Mesenchymal stem cell (in vitro differentiated cells and primary cell): ENCODE results near the gene CCSER1.

Source experiments
- DNase-seq: peaks from one replicate; pipeline ENCODE4 v3.0.0-alpha.2; 2013
- H2AFZ ChIP-seq: one replicate; pipeline ENCODE4 v1.6.1; 2013; ENCODE audit warnings: low read depth, mild to moderate bottlenecking, control low read depth, inconsistent platforms, low read length, moderate library complexity
- H2AK5ac ChIP-seq: 2 replicates; pipeline ENCODE4 v1.6.1; 2013; ENCODE audit warnings: low read length, moderate library complexity, mild to moderate bottlenecking, inconsistent platforms; ENCODE audit not compliant: severe bottlenecking
- H2BK120ac ChIP-seq: one replicate; pipeline ENCODE4 v1.6.1; 2013; ENCODE audit warnings: low read depth, mild to moderate bottlenecking, inconsistent platforms, low read length, moderate library complexity
- H2BK12ac ChIP-seq, 2 experiments: one replicate each; pipeline ENCODE4 v1.6.1; 2013; ENCODE audit warnings: inconsistent platforms in 2 of 2, low read length in 2 of 2, mild to moderate bottlenecking in 2 of 2, moderate library complexity in 2 of 2, control low read depth in 1 of 2
- H2BK15ac ChIP-seq: one replicate; pipeline ENCODE4 v1.6.1; 2013; ENCODE audit warnings: mild to moderate bottlenecking, low read depth, inconsistent platforms; ENCODE audit not compliant: poor library complexity, severe bottlenecking
- H2BK5ac ChIP-seq: 2 replicates; pipeline ENCODE4 v1.6.1; 2013; ENCODE audit warnings: low read depth, mild to moderate bottlenecking, low read length, control low read depth, inconsistent platforms; ENCODE audit not compliant: poor library complexity, severe bottlenecking
- H3K14ac ChIP-seq, 2 experiments: one replicate each; pipeline ENCODE4 v1.6.1; 2013; ENCODE audit warnings: inconsistent platforms in 2 of 2, low read length in 2 of 2, control low read depth in 1 of 2, mild to moderate bottlenecking in 1 of 2, moderate library complexity in 1 of 2
- H3K18ac ChIP-seq, 2 experiments: one replicate each; pipeline ENCODE4 v1.6.1; 2013; ENCODE audit warnings: inconsistent platforms in 2 of 2, low read length in 2 of 2, control low read depth in 1 of 2, low read depth in 1 of 2, mild to moderate bottlenecking in 1 of 2
- H3K23ac ChIP-seq, 2 experiments: one replicate each; pipeline ENCODE4 v1.6.1; 2013; ENCODE audit warnings: inconsistent platforms in 2 of 2, low read length in 2 of 2, mild to moderate bottlenecking in 2 of 2, moderate library complexity in 2 of 2, control low read depth in 1 of 2
- H3K27ac ChIP-seq: 2 replicates; pipeline ENCODE4 v1.5.1; 2013; ENCODE audit warnings: mild to moderate bottlenecking, moderate library complexity, low read length, control low read depth, inconsistent platforms; ENCODE audit not compliant: poor library complexity, severe bottlenecking
- H3K27me3 ChIP-seq, 2 experiments: 2 replicates each; pipeline versions ENCODE4 v1.6.1 to v1.7.0; 2013; ENCODE audit warnings: low read length in 2 of 2, mild to moderate bottlenecking in 2 of 2, moderate library complexity in 2 of 2, control low read depth in 1 of 2, inconsistent platforms in 1 of 2; ENCODE audit not compliant: control insufficient read depth in 1 of 2, insufficient read depth in 1 of 2
- H3K36me3 ChIP-seq, 2 experiments: 2 replicates each; pipeline versions ENCODE4 v1.6.1 to v1.7.0; 2013; ENCODE audit warnings: low read length in 2 of 2, control low read depth in 1 of 2, inconsistent platforms in 1 of 2, low read depth in 1 of 2, mild to moderate bottlenecking in 1 of 2; ENCODE audit not compliant: insufficient read depth in 2 of 2, control insufficient read depth in 1 of 2
- H3K4ac ChIP-seq, 2 experiments: one replicate each; pipeline ENCODE4 v1.6.1; 2013; ENCODE audit warnings: inconsistent platforms in 2 of 2, low read length in 2 of 2, mild to moderate bottlenecking in 2 of 2, moderate library complexity in 2 of 2, control low read depth in 1 of 2, low read depth in 1 of 2
- H3K4me1 ChIP-seq: 2 replicates; pipeline ENCODE4 v1.6.1; 2013; ENCODE audit warnings: low read depth, low read length, control low read depth; ENCODE audit not compliant: control insufficient read depth, insufficient read depth
- H3K4me2 ChIP-seq: 2 replicates; pipeline ENCODE4 v1.6.1; 2013; ENCODE audit warnings: low read length, mild to moderate bottlenecking, inconsistent platforms; ENCODE audit not compliant: poor library complexity, severe bottlenecking
- H3K4me3 ChIP-seq, 2 experiments: 2 replicates each; pipeline versions ENCODE4 v1.5.1 to v1.7.0; 2013; ENCODE audit warnings: low read length in 2 of 2, mild to moderate bottlenecking in 2 of 2, control low read depth in 1 of 2, low read depth in 1 of 2; ENCODE audit not compliant: insufficient read depth in 1 of 2
- H3K79me1 ChIP-seq: replicated peaks from 2 replicates; pipeline ENCODE4 v1.6.1; 2013; ENCODE audit warnings: mild to moderate bottlenecking, control low read depth, low read length, inconsistent platforms; ENCODE audit not compliant: poor library complexity, severe bottlenecking
- H3K9ac ChIP-seq: 2 replicates; pipeline ENCODE4 v1.7.0; 2013; ENCODE audit warnings: mild to moderate bottlenecking, low read length, moderate library complexity
- H3K9me3 ChIP-seq: 2 replicates; pipeline ENCODE4 v1.7.0; 2013; ENCODE audit warnings: mild to moderate bottlenecking, low read length; ENCODE audit not compliant: control insufficient read depth
- H4K8ac ChIP-seq: one replicate; pipeline ENCODE4 v1.6.1; 2013; ENCODE audit warnings: inconsistent platforms, mild to moderate bottlenecking, low read length, moderate library complexity
- H4K91ac ChIP-seq: one replicate; pipeline ENCODE4 v1.6.1; 2013; ENCODE audit warnings: mild to moderate bottlenecking, low read length, inconsistent platforms
- WGBS: methylation state at CpG from one replicate; pipeline ENCODE4 v1.1.7; 2013; ENCODE audit warnings: mixed read lengths; 5-methylcytosine and 5-hydroxymethylcytosine counted together

CCSER1 gene

GRCh38 chr4:90082449-90082848, 44.7 kb upstream of the CCSER1 start:
- no peak overlapping the region for H3K27ac ChIP-seq
- no peak for DNase-seq
- no peak overlapping the region for H3K4me2 ChIP-seq
- H3K18ac ChIP-seq = no peak overlapping the region
- no peak overlapping the region for H3K14ac ChIP-seq
- H4K91ac ChIP-seq = no peak overlapping the region
- H3K9me3 ChIP-seq = no peaks in the 10 kb centered on the region
- H3K23ac ChIP-seq = no peak overlapping the region
- no peak overlapping the region for H2AFZ ChIP-seq
- H3K36me3 ChIP-seq = no peaks in the 10 kb centered on the region
- no peaks in the 10 kb centered on the region for H3K79me1 ChIP-seq
- H2AK5ac ChIP-seq = no peak overlapping the region
- no peak overlapping the region for H2BK120ac ChIP-seq
- no peak overlapping the region for H4K8ac ChIP-seq
- H3K4me1 ChIP-seq = no peaks in the 10 kb centered on the region
- no peak overlapping the region for H3K4me3 ChIP-seq
- H3K27me3 ChIP-seq = no peaks in the 10 kb centered on the region
- no peak overlapping the region for H2BK12ac ChIP-seq
- no peak overlapping the region for H3K4ac ChIP-seq
- no peak overlapping the region for H2BK15ac ChIP-seq
- no peak overlapping the region for H2BK5ac ChIP-seq
- H3K9ac ChIP-seq = no peak overlapping the region

GRCh38 chr4:90084277-90084966, 42.8 kb upstream of the CCSER1 start:
- Histone ChIP-seq H3K4me1 (no peaks in the 10 kb centered on the region), H3K23ac (no peak overlapping the region), H3K27ac (no peak overlapping the region)

GRCh38 chr4:90084967-90085295, 42.3 kb upstream of the CCSER1 start:
- no peak overlapping the region for H2BK12ac ChIP-seq
- H4K8ac ChIP-seq = no peak overlapping the region
- no peaks in the 10 kb centered on the region for H3K79me1 ChIP-seq
- H3K4me2 ChIP-seq = no peak overlapping the region
- H2BK15ac ChIP-seq = no peak overlapping the region
- no peak overlapping the region for H3K14ac ChIP-seq
- H3K9me3 ChIP-seq = no peaks in the 10 kb centered on the region
- H4K91ac ChIP-seq = no peak overlapping the region
- no peaks in the 10 kb centered on the region for H3K36me3 ChIP-seq
- no peak for DNase-seq
- no peak overlapping the region for H3K18ac ChIP-seq
- WGBS = 71% methylated on average over 5 of the region's 5 CpGs
- H3K4me1 ChIP-seq = no peaks in the 10 kb centered on the region
- no peak overlapping the region for H2AFZ ChIP-seq
- H3K23ac ChIP-seq = no peak overlapping the region
- H3K27ac ChIP-seq = no peak overlapping the region
- no peak overlapping the region for H2BK5ac ChIP-seq
- H2AK5ac ChIP-seq = no peak overlapping the region
- no peak overlapping the region for H2BK120ac ChIP-seq
- H3K4ac ChIP-seq = no peak overlapping the region
- no peak overlapping the region for H3K4me3 ChIP-seq
- H3K9ac ChIP-seq = no peak overlapping the region
- no peaks in the 10 kb centered on the region for H3K27me3 ChIP-seq

More at GRCh38 chr4:90084277-90084966, 42.8 kb upstream of the CCSER1 start:
- Histone ChIP-seq H2BK12ac (no peak overlapping the region), H2AK5ac (no peak overlapping the region), H3K36me3 (no peaks in the 10 kb centered on the region), H3K9me3 (no peaks in the 10 kb centered on the region), H3K14ac (no peak overlapping the region), H3K27me3 (no peaks in the 10 kb centered on the region), H4K8ac (no peak overlapping the region), H3K4me3 (no peak overlapping the region), H3K79me1 (no peaks in the 10 kb centered on the region), H3K18ac (no peak overlapping the region), H3K4ac (no peak overlapping the region), H3K9ac (no peak overlapping the region), H2BK15ac (no peak overlapping the region), H2AFZ (no peak overlapping the region), H4K91ac (no peak overlapping the region), H2BK120ac (no peak overlapping the region), H2BK5ac (no peak overlapping the region), H3K4me2 (no peak overlapping the region)
- 91% methylated on average over 3 of the region's 3 CpGs for WGBS
- no peak for DNase-seq

- WGBS = no CpG with 5 or more reads among the region's 2 CpGs
These were observed 33.7 kb upstream of the CCSER1 start for GRCh38 chr4:90093526-90093925.

More at GRCh38 chr4:90093526-90093925, 33.7 kb upstream of the CCSER1 start:
- H4K91ac ChIP-seq = no peak overlapping the region
- DNase-seq = no peak
- H3K14ac ChIP-seq = no peak overlapping the region
- no peak overlapping the region for H3K9ac ChIP-seq
- no peak overlapping the region for H2AK5ac ChIP-seq
- H2BK120ac ChIP-seq = no peak overlapping the region
- H2BK15ac ChIP-seq = no peak overlapping the region
- no peaks in the 10 kb centered on the region for H3K79me1 ChIP-seq
- no peak overlapping the region for H3K23ac ChIP-seq
- H3K27ac ChIP-seq = no peak overlapping the region
- H3K4me2 ChIP-seq = no peak overlapping the region
- H2BK12ac ChIP-seq = no peak overlapping the region
- H3K27me3 ChIP-seq = no peaks in the 10 kb centered on the region
- H4K8ac ChIP-seq = no peak overlapping the region
- no peaks in the 10 kb centered on the region for H3K36me3 ChIP-seq
- no peak overlapping the region for H2BK5ac ChIP-seq
- H3K4ac ChIP-seq = no peak overlapping the region
- H3K9me3 ChIP-seq = peaks cover 4% of the 10 kb centered on the region
- H3K4me3 ChIP-seq = no peak overlapping the region
- H3K18ac ChIP-seq = no peak overlapping the region
- H3K4me1 ChIP-seq = no peaks in the 10 kb centered on the region
- H2AFZ ChIP-seq = no peak overlapping the region
